Stomach (tissue), 19 donors: Measurements from ENCODE around the gene REN. TPM values are rescaled to one million over a fixed set of nuclear protein-coding genes. Genes with fewer than 3 reads are reported as not detected.
A peak's percentile ranks its signal among the peaks of the same experiment; 100 is the strongest.

Experiments used
- DNase-seq, 2 donors: peaks; one replicate each; pipeline versions ENCODE4 v3.0.0 to v3.0.0-alpha.2; 2013 to 2019
- H3K27ac ChIP-seq, 5 donors: fragments of 200-600 bp in 4 of 5; sonication (generic) in 4 of 5; one replicate each; pipeline ENCODE4 v1.5.1; 2013 to 2019; ENCODE audit warnings: mild to moderate bottlenecking in 1 of 5, moderate library complexity in 1 of 5
- H3K27me3 ChIP-seq, 3 donors: fragments of 200-600 bp; sonication (generic); one replicate each; pipeline ENCODE4 v1.5.1; 2017 to 2019; ENCODE audit warnings: mixed run types in 1 of 3
- H3K36me3 ChIP-seq, 4 donors: fragments of 200-600 bp; sonication (generic); 1 replicate in 3 of 4; 2 replicates in 1 of 4; pipeline ENCODE4 v1.5.1; 2016 to 2019
- H3K4me1 ChIP-seq, 4 donors: fragments of 200-600 bp; sonication (generic); one replicate each; pipeline ENCODE4 v1.5.1; 2016 to 2019
- H3K4me3 ChIP-seq, 4 donors: fragments of 200-600 bp; sonication (generic) in 3 of 4; one replicate each; pipeline ENCODE4 v1.5.1; 2016 to 2019; ENCODE audit warnings: mild to moderate bottlenecking in 1 of 4
- H3K9me3 ChIP-seq, 4 donors: fragments of 200-600 bp; sonication (generic); one replicate each; pipeline ENCODE4 v1.5.1; 2016 to 2019
- CTCF ChIP-seq, 7 experiments: fragments of 450-650 bp in 4 of 7; fragments of 200-600 bp in 3 of 7; sonication (generic) in 3 of 7; IDR thresholded peaks; one replicate each; pipeline ENCODE4 v1.5.1; 2016 to 2019; ENCODE audit warnings: antibody characterized with exemption in 7 of 7, control low read depth in 2 of 7, mild to moderate bottlenecking in 1 of 7
- EP300 ChIP-seq: sonication (generic); formaldehyde crosslinking; IDR thresholded peaks from one replicate; pipeline ENCODE4 v1.6.1; 2017; ENCODE audit warnings: antibody characterized with exemption
- POLR2A ChIP-seq, 4 donors: fragments of 450-650 bp; IDR thresholded peaks; one replicate each; pipeline ENCODE4 v1.6.1; 2016; ENCODE audit warnings: antibody characterized with exemption in 4 of 4, control low read depth in 2 of 4, mild to moderate bottlenecking in 1 of 4, moderate library complexity in 1 of 4
- POLR2AphosphoS5 ChIP-seq, 3 donors: sonication (generic); formaldehyde crosslinking; IDR thresholded peaks; one replicate each; pipeline ENCODE4 v1.6.1; 2016; ENCODE audit warnings: antibody characterized with exemption in 3 of 3
- WGBS, 5 donors: extraction: QIAGEN DNeasy Blood & Tissue Kit in 3 of 5; methylation state at CpG; one replicate each; pipeline versions ENCODE4 v1.1.5 to v1.1.7; 2013 to 2018; 5-methylcytosine and 5-hydroxymethylcytosine counted together
- intact Hi-C: fragments of 100-400 bp; cut with DNase I; formaldehyde crosslinking; loops from one replicate; pipeline ENCODE4 v1.15.1; 2023; ENCODE audit warnings: low total_unique reads
- long read RNA-seq, 10 donors: transcript quantifications; one replicate each; lab custom pipeline, GENCODE V29; 2026
- polyA plus RNA-seq, 3 donors: library from polyadenylated mRNA; stranded (reverse); fragments of 200-250 nt; gene quantifications; one replicate each; pipeline ENCODE4 v1.2.3, GENCODE V29; 2013
- total RNA-seq, 5 donors: library from RNA; depleted of rRNA; stranded (reverse); fragments of >200 nt; gene quantifications; one replicate each; pipeline versions ENCODE4 v1.1.0 to v1.2.3, GENCODE V29; 2014 to 2016
- donor health status: healthy with polysubstance abuse.
- donor health status: Bipolar disorder and iron deficiency.
- donor health status: healthy.

The REN gene
- total RNA-seq (not detected), polyA plus RNA-seq (under 1 TPM in 1 of 3 donors, not detected in 2; 0.08 TPM)
- long read RNA-seq, donor 1: 0 reads
- long read RNA-seq, donor 2: 0 reads
- long read RNA-seq, donor 3: 0 reads
- long read RNA-seq, donor 4: 0 reads
- long read RNA-seq, donor 5: 0 reads
- long read RNA-seq, donor 6: 0 reads
- long read RNA-seq, donor 7: 0 reads
- long read RNA-seq, donor 8: 0 reads
- long read RNA-seq, donor 9: 0 reads
- long read RNA-seq, donor 10, partial matches to known transcripts: 19 of 19 reads
- long read RNA-seq, donor 10, other reads (novel, unspliced or antisense): 0 of 19 reads

- peaks cover 0 to 23% (median 8%) of the 10 kb centered on the region in 4 donors for H3K9me3 ChIP-seq
- peaks cover 6 to 9% (median 7%) of the 10 kb centered on the region in 4 donors for H3K4me1 ChIP-seq
- no peaks in the 10 kb centered on the region for H3K36me3 ChIP-seq
- H3K27ac ChIP-seq: no peak within 1 kb of the TSS
- no peak within 1 kb of the TSS for H3K4me3 ChIP-seq
- intact Hi-C loops: no loop called here
- 66 to 84% (median 75%) methylated on average over 4 to 5 of the region's 5 CpGs for WGBS, 5 donors
- peaks cover 0 to 17% (median 0%) of the 10 kb centered on the region in 3 donors for H3K27me3 ChIP-seq
- TF ChIP-seq CTCF (IDR thresholded peaks at IDR 0.05): no peak
- no peak for DNase-seq
Observed at GRCh38 chr1:204166219-204166618, at the start of gene REN. Gene REN, minus strand, starts transcription at chr1:204166337. Its CDS starts 44 bp downstream, at chr1:204166293.

- Histone ChIP-seq H3K9me3 (no peaks in the 10 kb centered on the region), H3K36me3 (no peaks in the 10 kb centered on the region), H3K27me3 (peaks cover 0 to 11% (median 0%) of the 10 kb centered on the region in 3 donors), H3K27ac (peak within 1 kb of the TSS; percentile 16 to 66 (median 47)), H3K4me3 (peak within 1 kb of the TSS; percentile 7 to 36 (median 24)), H3K4me1 (peaks cover 9 to 15% (median 14%) of the 10 kb centered on the region in 4 donors)
- peak; percentile 91 to 95 for DNase-seq
- intact Hi-C loops: loop anchor here (5.0 kb wide), 1 partner anchor 148 kb away; no protein-coding TSS in a partner anchor
- no peak for TF ChIP-seq POLR2A (IDR thresholded peaks at IDR 0.05)
- no peak for TF ChIP-seq EP300
- peak in 5 of 7 experiments; percentile 35 to 53 (median 51) for TF ChIP-seq CTCF (IDR thresholded peaks at IDR 0.05)
- TF ChIP-seq POLR2AphosphoS5 (IDR thresholded peaks at IDR 0.05): peak in 2 of 3 donors; percentile 13 to 71
- 13 to 18% (median 14%) methylated on average over 31 to 41 of the region's 41 CpGs for WGBS, 5 donors
Observed at GRCh38 chr1:204213668-204214662, 47.8 kb upstream of the REN start, which contains the start of gene GOLT1A. Gene GOLT1A, minus strand, starts transcription at chr1:204213988. Its CDS starts 82 bp downstream, at chr1:204213906.

- Histone ChIP-seq H3K4me3 (no peak overlapping the region), H3K27me3 (peaks cover 0 to 11% (median 0%) of the 10 kb centered on the region in 3 donors), H3K36me3 (no peaks in the 10 kb centered on the region), H3K27ac (peak overlapping the region in 1 of 5 donors; percentile 45), H3K4me1 (peaks cover 9 to 17% (median 15%) of the 10 kb centered on the region in 4 donors), H3K9me3 (no peaks in the 10 kb centered on the region)
- WGBS, 5 donors: 90 to 92% (median 91%) methylated on average over 3 of the region's 3 CpGs
- no peak for TF ChIP-seq CTCF (IDR thresholded peaks at IDR 0.05)
- TF ChIP-seq POLR2A (IDR thresholded peaks at IDR 0.05): no peak
- no peak for TF ChIP-seq EP300
- TF ChIP-seq POLR2AphosphoS5 (IDR thresholded peaks at IDR 0.05): no peak
- intact Hi-C loops: loop anchor here (5.0 kb wide), 1 partner anchor 150 kb away; no protein-coding TSS in a partner anchor
- DNase-seq: no peak
Observed at GRCh38 chr1:204212715-204213114, 46.6 kb upstream of the REN start.

- Histone ChIP-seq H3K36me3 (no peaks in the 10 kb centered on the region), H3K4me3 (no peak overlapping the region), H3K4me1 (peaks cover 13 to 27% (median 24%) of the 10 kb centered on the region in 4 donors), H3K9me3 (no peaks in the 10 kb centered on the region), H3K27ac (no peak overlapping the region), H3K27me3 (peaks cover 0 to 13% (median 0%) of the 10 kb centered on the region in 3 donors)
- TF ChIP-seq EP300: no peak
- no peak for TF ChIP-seq CTCF (IDR thresholded peaks at IDR 0.05)
- TF ChIP-seq POLR2AphosphoS5 (IDR thresholded peaks at IDR 0.05): no peak
- TF ChIP-seq POLR2A (IDR thresholded peaks at IDR 0.05): no peak
- intact Hi-C loops: loop anchor here (5.0 kb wide), 1 partner anchor 151 kb away; no protein-coding TSS in a partner anchor
- no peak for DNase-seq
- 72 to 84% (median 77%) methylated on average over 7 of the region's 7 CpGs for WGBS, 5 donors
Observed at GRCh38 chr1:204211046-204211445, 44.9 kb upstream of the REN start.
